Nephron progenitor cell (in vitro differentiated cells): Measurements from ENCODE around the gene ELOVL2.

Experiments used
- DNase-seq: peaks from one replicate; pipeline ENCODE4 v3.0.0; 2021
- H3K27ac Mint-ChIP-seq: 2 replicates; pipeline ENCODE4 v1.8.0; 2021; ENCODE audit warnings: mild to moderate bottlenecking, moderate library complexity, mixed read lengths
- H3K27me3 Mint-ChIP-seq: 2 replicates; pipeline ENCODE4 v1.8.0; 2021; ENCODE audit warnings: mild to moderate bottlenecking, low read depth, mixed read lengths; ENCODE audit not compliant: poor library complexity
- H3K36me3 Mint-ChIP-seq: 2 replicates; pipeline ENCODE4 v1.8.0; 2021; ENCODE audit warnings: low read depth, mixed read lengths
- H3K4me1 Mint-ChIP-seq: 2 replicates; pipeline ENCODE4 v1.8.0; 2021; ENCODE audit warnings: mixed read lengths
- H3K4me3 Mint-ChIP-seq: 2 replicates; pipeline ENCODE4 v1.8.0; 2021; ENCODE audit warnings: mild to moderate bottlenecking, moderate library complexity, mixed read lengths
- H3K9me3 Mint-ChIP-seq: 2 replicates; pipeline ENCODE4 v1.8.0; 2021; ENCODE audit warnings: mild to moderate bottlenecking, moderate library complexity, mixed read lengths
- TF ChIP-seq, protein P1 (sequence below): fragments of 200-600 bp; sonication (generic); IDR thresholded peaks from 2 replicates; pipeline ENCODE4 v1.5.0; 2021; ENCODE audit warnings: antibody characterized with exemption

ELOVL2 gene

DNA sequence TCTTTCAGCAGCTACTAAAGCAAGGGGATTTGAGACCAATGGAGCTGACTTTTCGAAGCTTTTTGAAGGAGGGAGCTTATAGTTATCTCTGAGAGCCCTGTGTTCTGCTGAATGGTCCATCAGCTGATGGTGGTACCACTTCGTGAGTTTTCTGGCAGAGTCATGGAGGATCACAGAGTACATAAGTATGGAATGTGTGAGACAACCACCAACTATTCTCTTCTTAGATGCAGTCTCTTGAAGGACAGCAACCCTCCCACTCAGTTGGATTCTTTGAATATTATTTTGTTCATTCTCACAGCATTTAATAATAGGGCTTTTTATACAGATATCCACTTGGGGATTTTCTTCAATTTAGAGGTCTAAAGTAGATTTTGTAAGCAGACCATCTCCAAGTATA is 75.3 kb downstream of the ELOVL2 start:
- no peaks in the 10 kb centered on the region for H3K27me3 Mint-ChIP-seq
- TF ChIP-seq, protein P1, sequence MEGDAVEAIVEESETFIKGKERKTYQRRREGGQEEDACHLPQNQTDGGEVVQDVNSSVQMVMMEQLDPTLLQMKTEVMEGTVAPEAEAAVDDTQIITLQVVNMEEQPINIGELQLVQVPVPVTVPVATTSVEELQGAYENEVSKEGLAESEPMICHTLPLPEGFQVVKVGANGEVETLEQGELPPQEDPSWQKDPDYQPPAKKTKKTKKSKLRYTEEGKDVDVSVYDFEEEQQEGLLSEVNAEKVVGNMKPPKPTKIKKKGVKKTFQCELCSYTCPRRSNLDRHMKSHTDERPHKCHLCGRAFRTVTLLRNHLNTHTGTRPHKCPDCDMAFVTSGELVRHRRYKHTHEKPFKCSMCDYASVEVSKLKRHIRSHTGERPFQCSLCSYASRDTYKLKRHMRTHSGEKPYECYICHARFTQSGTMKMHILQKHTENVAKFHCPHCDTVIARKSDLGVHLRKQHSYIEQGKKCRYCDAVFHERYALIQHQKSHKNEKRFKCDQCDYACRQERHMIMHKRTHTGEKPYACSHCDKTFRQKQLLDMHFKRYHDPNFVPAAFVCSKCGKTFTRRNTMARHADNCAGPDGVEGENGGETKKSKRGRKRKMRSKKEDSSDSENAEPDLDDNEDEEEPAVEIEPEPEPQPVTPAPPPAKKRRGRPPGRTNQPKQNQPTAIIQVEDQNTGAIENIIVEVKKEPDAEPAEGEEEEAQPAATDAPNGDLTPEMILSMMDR, result no peak
- peaks cover 52% of the 10 kb centered on the region for H3K36me3 Mint-ChIP-seq
- DNase-seq, result no peak
- H3K4me3 Mint-ChIP-seq, result no peak overlapping the region
- no peaks in the 10 kb centered on the region for H3K4me1 Mint-ChIP-seq
- H3K27ac Mint-ChIP-seq, result no peak overlapping the region
- peaks cover 33% of the 10 kb centered on the region for H3K9me3 Mint-ChIP-seq

DNA sequence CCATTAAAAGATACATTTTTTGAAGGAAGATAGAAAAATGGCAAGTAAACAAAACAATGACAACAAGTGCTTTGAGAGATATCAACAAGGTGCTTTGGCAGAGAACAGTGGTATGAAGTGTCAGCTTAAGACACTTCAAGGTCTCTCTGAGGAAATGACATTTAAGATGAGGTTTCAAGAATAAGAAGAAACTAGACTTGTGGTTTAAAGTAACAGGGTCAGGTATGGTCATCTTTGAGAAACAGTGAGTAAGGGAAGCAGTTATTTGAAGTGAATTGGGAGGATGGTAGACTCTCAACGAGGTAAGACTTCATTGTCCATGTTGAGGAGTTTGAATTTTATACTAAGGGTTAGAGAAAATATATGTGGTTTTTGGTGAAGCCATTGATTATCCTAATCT is 79.4 kb downstream of the ELOVL2 start:
- H3K4me1 Mint-ChIP-seq, result no peaks in the 10 kb centered on the region
- H3K27me3 Mint-ChIP-seq, result no peaks in the 10 kb centered on the region
- TF ChIP-seq, protein P1, result no peak
- H3K9me3 Mint-ChIP-seq, result peaks cover 33% of the 10 kb centered on the region
- peaks cover 44% of the 10 kb centered on the region for H3K36me3 Mint-ChIP-seq
- no peak for DNase-seq
- no peak overlapping the region for H3K4me3 Mint-ChIP-seq
- no peak overlapping the region for H3K27ac Mint-ChIP-seq

DNA sequence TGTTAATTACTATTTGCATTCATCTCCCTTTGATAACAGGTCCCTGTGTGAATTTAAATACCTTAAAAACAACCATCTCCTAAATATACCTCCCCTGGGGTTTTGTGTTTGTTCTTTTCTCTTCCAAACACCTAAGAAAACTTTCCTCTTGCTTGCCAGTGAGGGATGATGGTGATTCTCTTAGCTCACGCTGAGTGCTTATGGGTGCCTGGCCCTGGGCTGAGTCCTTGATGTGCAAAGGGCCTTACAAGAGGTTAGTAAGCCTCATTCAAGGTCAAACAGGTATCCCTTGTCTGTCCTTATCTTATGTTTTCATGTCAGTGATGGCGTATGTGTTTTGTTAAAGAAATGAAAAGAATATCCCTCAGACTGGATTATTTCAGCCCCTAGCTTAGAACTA is 81.0 kb downstream of the ELOVL2 start:
- H3K4me3 Mint-ChIP-seq, result no peak overlapping the region
- no peak overlapping the region for H3K27ac Mint-ChIP-seq
- peaks cover 32% of the 10 kb centered on the region for H3K9me3 Mint-ChIP-seq
- no peaks in the 10 kb centered on the region for H3K27me3 Mint-ChIP-seq
- H3K36me3 Mint-ChIP-seq, result peaks cover 41% of the 10 kb centered on the region
- H3K4me1 Mint-ChIP-seq, result no peaks in the 10 kb centered on the region
- TF ChIP-seq, protein P1, result no peak
- DNase-seq, result no peak

DNA sequence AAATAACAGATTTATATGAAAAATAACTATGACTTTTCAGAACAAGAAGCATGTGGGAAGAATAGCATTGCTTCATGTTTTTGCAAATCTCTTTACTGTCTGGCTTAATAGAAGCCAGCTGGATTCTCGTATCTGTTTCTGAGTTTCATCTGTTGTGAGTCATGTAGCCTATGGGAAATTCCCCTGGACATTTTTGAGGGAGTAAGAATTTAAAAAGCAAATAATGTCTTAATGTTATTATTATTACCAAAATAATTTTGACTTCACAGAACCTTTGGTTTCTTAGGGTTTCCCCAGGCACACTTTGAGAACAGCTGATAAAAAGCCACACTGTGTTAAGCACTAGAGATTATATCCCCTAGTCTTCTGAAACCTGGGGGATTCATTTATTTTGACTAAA is 81.4 kb downstream of the ELOVL2 start:
- H3K27me3 Mint-ChIP-seq, result no peaks in the 10 kb centered on the region

DNA sequence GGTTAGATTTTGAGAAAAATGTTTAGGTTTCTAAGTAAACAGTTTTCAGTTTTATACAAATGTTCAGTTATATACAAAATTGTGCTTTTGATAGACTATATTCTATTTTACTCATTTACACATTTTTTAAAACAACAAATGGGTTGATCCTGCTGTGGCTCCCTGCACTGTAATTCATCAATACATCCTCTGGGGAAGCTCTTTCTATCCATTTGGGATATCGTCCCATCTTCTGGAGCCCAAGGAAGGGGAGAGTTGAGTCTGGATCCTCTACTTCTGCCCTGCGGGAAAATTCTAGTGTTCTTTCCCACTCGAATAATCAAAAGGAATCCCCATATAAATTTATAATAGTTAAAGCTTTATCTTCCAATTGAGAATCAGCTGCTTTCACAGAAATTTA is 82.3 kb downstream of the ELOVL2 start:
- Mint-ChIP-seq H3K4me1 (no peaks in the 10 kb centered on the region), H3K4me3 (no peak overlapping the region), H3K27me3 (peaks cover 2% of the 10 kb centered on the region), H3K27ac (no peak overlapping the region), H3K9me3 (peaks cover 24% of the 10 kb centered on the region), H3K36me3 (peaks cover 36% of the 10 kb centered on the region)
- TF ChIP-seq, protein P1, result no peak
- no peak for DNase-seq

More for the DNA sequence above, 81.4 kb downstream of the ELOVL2 start:
- Mint-ChIP-seq H3K9me3 (peaks cover 28% of the 10 kb centered on the region), H3K27ac (no peak overlapping the region), H3K36me3 (peaks cover 37% of the 10 kb centered on the region), H3K4me1 (no peaks in the 10 kb centered on the region), H3K4me3 (no peak overlapping the region)
- DNase-seq, result no peak
- TF ChIP-seq, protein P1, result no peak

DNA sequence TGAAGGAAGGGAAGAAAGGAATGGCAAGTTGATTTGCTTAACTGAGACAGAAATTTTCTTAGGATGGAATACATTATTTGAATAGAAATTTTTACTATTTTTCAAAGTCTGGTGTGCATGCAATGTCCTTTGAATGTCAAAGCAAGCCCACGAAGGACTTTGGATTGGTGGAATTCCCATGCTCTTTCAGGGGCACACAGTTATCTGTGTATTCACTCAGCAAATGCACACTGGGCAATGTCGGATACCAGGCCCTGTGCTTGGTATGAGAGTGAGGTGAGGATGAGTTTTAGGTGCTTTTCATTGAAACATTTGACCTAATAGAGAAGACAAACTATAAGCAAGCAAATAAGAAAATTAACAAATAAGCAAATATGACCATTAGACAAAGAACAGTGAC is 83.9 kb downstream of the ELOVL2 start:
- no peak overlapping the region for H3K27ac Mint-ChIP-seq
- no peaks in the 10 kb centered on the region for H3K4me1 Mint-ChIP-seq
- H3K9me3 Mint-ChIP-seq, result peaks cover 7% of the 10 kb centered on the region
- H3K4me3 Mint-ChIP-seq, result no peak overlapping the region
- TF ChIP-seq, protein P1, result no peak
- H3K36me3 Mint-ChIP-seq, result peaks cover 21% of the 10 kb centered on the region
- peaks cover 4% of the 10 kb centered on the region for H3K27me3 Mint-ChIP-seq
- no peak for DNase-seq
